ENCODE measurements around the gene IL17RA.

GRCh38 chr22:17120281-17120680 is 35.5 kb downstream of the IL17RA start:
- no peak; a peak in 1 of 4 replicates for TF ChIP-seq CTCF (conservative IDR thresholded peaks at IDR 0.05; ENCODE audit: low read depth in 2 of 2)
- no peak for TF ChIP-seq EZH2 (IDR thresholded peaks at IDR 0.05; ENCODE audit: low read depth, unreplicated experiment)
- TF ChIP-seq EZH2phosphoT487 (IDR thresholded peaks at IDR 0.05; ENCODE audit: unreplicated experiment), result no peak
- TF ChIP-seq REST (IDR thresholded peaks at IDR 0.05; ENCODE audit: unreplicated experiment), result peak; percentile 98
- peak; percentile 57; the same call in 1 of the 2 replicates for TF ChIP-seq CREB1 (CRISPR knock-in tag; IDR thresholded peaks at IDR 0.05; ENCODE audit: low read depth)
- no peak for TF ChIP-seq POLR2AphosphoS5 (IDR thresholded peaks at IDR 0.05; ENCODE audit: low read depth)
- no peak for TF ChIP-seq ZNF114 (CRISPR knock-in tag; IDR thresholded peaks at IDR 0.05)
- TF ChIP-seq STAT1 (IDR thresholded peaks at IDR 0.05; ENCODE audit: unreplicated experiment), result no peak
- TF ChIP-seq JUNB (IDR thresholded peaks at IDR 0.05; ENCODE audit: unreplicated experiment), result no peak
